DMS114 treated with DMSO at 0.1 percent for 48 hours (cell line): ENCODE results near the gene SNX32.
A peak's percentile ranks its signal among the peaks of the same experiment; 100 is the strongest.

Experiments used
- DNase-seq: peaks from one replicate; lab custom pipeline; 2025; ENCODE audit not compliant: unreplicated experiment; lab: John Stamatoyannopoulos, UW

SNX32 gene

DNA sequence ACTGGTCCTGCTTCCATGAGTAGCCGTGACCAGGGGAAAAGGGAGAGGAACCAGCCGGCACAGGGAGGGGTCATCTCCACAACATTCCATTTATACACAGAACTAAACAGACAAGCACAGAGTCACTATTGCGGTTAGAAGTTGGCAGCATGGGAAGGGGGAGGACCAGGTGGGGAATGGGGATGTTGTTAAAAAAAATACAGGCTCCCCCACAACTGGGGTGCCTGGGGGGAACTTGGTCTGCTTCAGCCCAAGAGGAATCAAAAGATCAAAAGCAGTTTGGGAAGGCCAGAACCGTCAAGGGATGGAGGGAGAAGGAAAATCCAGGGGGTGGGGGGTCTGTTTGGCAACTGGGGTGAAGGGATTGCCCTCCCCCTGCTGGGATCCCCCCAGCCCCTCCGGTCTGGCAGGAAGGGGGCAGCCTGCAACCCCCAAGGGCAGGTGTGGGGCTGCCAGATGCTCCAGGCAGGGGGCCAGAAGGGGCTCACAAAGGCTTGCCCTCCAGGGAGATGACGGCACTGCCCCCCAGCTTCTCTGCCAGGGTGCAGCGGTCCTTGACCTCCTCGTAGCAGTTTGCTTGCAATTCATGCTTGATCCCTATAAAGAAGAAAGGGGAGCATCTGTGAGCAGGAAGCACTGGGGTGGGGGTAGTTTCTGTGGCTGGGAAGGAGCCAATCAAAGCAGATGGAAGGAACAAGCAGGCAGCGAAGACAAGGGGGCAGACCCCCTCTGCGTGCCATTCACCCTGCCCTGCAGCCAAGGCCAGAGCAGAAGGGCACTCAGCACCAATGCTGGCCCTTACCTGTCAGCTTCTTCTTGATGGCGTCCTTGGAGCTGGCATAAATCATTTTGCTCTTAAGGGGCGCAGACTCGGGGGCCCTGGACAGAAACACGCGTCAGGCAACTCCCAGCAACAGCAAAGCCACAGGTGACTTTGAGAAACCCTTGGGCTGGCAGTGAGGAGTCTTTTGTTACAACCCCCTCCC lies 21.4 kb downstream of the SNX32 start:
- DNase-seq = no peak

DNA sequence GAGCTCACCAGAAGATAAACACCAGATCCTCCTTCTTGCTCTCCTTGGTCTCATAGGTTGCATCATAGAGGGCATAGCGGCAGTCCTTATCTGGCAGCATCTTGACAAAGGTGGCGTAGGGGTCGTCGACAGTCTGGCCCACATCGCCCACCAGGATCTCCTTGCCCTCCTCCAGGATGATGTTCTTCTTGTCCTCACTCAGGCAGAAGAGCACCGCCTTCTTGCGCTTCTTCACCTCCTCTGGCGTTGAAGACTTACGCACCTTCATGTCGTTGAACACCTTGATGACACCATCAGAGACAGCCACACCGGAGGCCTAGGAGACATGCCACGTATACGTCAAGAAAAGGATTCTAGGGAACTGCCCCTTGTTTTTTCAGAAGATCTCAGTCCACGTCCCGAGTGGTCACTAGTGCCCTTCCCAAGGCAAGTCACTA lies 22.2 kb downstream of the SNX32 start:
- DNase-seq = no peak

DNA sequence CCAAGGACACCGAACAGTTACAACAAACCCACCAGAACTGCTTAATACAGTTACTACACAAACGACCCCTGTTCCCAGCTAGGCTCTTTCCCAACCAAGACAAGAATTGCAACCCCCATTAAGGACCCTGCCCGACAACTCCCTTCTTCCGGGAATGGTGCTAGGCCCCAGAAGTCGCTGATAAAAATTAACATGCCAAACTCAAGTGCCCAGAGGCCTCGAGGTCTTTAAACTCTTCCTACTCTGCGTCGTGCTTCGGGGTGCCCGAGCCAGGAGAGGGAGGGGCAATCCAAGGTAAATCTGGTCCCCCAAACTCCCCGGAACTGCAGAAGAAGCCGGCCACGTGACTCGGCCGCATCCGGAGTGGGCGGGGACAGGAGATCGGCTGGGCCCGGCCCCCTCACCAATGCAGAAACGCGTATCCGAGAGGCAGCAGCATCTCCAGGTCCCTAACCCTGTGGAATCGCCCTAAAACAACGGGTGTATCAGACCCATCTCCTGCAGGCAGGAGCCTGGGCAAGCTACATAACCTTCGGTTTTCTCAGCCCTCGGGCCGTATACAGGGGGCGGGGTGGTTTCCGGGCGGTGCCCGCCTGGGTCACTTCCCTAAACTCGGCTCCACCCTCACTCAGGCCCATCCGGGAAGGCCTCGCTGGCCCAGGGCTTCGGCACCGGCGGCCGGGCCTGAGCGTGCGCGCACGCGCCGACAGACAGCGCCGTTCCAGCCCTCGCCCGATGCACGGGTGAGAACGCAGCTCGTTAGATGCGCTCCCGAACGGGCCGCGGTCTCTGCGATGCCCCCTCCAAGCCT lies 23.1 kb downstream of the SNX32 start:
- peak; percentile 76 for DNase-seq

- no peak for DNase-seq
Measured at GRCh38 chr11:65857500-65857852, 23.7 kb downstream of the SNX32 start.

GRCh38 chr11:65857853-65858680 lies 24.3 kb downstream of the SNX32 start, which contains the start of gene CFL1:
CFL1 (minus strand) TSS chr11:65858180; CDS start chr11:65858099, 81 bp downstream.
- peak; percentile 94 for DNase-seq

DNA sequence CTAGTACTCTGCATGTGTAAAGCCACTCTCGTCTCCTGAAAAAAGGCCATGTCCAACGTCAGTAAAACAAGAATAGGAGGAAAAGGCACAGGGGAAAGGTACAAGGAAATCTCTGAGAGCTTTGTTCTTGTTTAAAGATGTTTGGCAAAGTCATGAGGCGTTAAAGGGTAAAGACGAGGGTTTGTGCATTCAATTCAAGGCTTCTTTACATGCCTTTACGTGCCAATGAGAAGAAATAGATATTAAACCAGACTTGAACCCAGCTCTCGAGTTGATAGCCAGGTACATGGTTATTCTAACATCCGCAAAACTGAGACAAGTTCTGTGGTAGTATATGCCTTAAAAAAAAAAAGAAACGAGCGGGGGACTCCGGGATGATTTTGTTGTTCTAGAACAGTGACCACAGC lies 24.9 kb downstream of the SNX32 start:
- DNase-seq = no peak

GRCh38 chr11:65859095-65859811 lies 25.5 kb downstream of the SNX32 start:
- peak; percentile 97 for DNase-seq

- DNase-seq = peak; percentile 61
Measured at GRCh38 chr11:65859812-65860277, 26.1 kb downstream of the SNX32 start.

DNA sequence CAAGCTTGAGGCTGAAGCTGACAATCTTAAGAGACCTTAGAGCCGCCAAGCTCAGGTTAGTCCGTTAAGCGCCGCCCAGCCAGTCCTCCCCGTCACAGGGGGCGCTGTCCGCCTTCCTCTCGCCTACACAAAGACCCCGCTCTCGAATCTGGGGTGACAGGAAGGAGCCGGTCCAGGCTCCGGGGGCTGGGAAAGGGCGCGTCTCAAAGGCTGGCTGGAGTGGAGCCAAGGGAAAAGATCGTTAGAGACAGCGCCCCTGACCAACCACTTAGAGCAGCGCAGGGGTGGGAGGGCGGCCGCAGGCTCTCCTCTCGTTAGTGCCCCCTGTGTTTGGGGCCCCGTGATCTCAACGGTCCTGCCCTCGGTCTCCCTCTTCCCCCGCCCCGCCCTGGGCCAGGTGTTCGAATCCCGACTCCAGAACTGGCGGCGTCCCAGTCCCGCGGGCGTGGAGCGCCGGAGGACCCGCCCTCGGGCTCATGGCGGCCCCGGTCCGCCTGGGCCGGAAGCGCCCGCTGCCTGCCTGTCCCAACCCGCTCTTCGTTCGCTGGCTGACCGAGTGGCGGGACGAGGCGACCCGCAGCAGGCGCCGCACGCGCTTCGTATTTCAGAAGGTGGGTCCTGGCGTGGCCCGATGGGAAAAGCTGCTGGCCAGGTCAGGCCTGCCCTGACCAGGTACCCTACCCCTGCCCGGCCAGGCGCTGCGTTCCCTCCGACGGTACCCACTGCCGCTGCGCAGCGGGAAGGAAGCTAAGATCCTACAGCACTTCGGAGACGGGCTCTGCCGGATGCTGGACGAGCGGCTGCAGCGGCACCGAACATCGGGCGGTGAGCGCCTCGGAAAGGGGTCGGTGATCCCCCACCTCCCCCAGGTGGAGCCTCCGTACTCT lies 26.8 kb downstream of the SNX32 start, which contains the start of gene MUS81:
Gene MUS81 (plus strand): TSS at position 156 of the 887 bp plus-strand sequence. CDS start 321 bp downstream, at position 477.
- peak; percentile 89 for DNase-seq

DNA sequence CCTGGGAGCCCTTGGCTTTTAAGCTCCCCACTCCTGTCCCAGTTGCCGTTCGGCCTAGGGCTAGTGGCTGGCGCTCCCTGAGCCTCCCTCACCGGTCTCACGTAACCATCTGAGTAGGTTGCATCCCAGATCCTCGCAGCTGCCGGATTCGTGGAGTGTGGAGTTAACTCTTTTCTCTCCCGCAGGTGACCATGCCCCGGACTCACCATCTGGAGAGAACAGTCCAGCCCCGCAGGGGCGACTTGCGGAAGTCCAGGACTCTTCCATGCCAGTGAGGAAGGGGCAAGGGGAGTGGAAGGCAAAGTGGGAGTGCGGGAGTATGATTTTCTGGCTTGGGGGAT lies 27.4 kb downstream of the SNX32 start:
- DNase-seq = no peak

- no peak for DNase-seq
Measured at GRCh38 chr11:65861533-65862183, 27.9 kb downstream of the SNX32 start.

GRCh38 chr11:65862191-65862735 lies 28.5 kb downstream of the SNX32 start:
- no peak for DNase-seq

DNA sequence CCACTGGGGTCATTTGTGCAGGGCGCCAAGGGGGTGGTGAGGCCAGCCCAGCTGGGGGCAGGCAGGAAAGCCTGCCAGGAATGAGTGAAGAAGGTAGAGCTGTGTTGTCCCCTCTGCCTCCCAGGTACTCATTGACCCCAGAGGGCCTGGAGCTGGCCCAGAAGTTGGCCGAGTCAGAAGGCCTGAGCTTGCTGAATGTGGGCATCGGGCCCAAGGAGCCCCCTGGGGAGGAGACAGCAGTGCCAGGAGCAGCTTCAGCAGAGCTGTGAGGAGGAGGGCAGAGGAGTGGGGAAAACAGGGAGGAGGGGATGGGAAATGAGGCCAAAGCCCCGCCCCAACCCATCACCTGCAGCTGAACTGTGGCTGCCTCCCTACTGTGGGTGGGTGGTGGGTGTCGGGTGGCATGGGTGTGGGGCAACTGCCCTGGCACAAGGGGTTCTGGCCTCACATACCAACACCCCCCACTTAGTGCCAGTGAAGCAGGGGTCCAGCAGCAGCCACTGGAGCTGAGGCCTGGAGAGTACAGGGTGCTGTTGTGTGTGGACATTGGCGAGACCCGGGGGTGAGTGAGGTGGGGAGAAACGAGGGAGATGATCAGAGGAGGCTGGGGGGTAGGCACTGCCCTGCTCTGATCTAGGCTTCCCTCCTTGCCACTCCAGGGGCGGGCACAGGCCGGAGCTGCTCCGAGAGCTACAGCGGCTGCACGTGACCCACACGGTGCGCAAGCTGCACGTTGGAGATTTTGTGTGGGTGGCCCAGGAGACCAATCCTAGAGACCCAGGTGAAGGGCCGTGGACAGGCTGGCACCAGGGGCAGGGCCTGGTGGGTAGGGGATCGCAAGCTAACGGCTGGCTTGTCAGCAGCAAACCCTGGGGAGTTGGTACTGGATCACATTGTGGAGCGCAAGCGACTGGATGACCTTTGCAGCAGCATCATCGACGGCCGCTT lies 29.5 kb downstream of the SNX32 start:
- no peak for DNase-seq

- DNase-seq = no peak
Measured at GRCh38 chr11:65863889-65864705, 30.3 kb downstream of the SNX32 start.

- DNase-seq = no peak
Measured at GRCh38 chr11:65864706-65865471, 31.1 kb downstream of the SNX32 start.
